Stimulated activated CD4-positive, alpha-beta T cell treated with anti-CD3 and anti-CD28 coated beads, TNF-alpha, amount 100 ng/mL, for 1 hour (primary cell): ENCODE data around the gene RING1.
A peak's percentile ranks its signal among the peaks of the same experiment; 100 is the strongest.
"Not testable (repeated sequence)": the region's sequence is repeated elsewhere in the genome, so short reads cannot be mapped to it uniquely, and the experiment has no call there.

Experiments used
- DNase-seq, 3 donors: peaks; one replicate each; pipeline ENCODE4 v3.0.0-alpha.2; 2020; ENCODE audit warnings: low read depth in 3 of 3, low spot score in 1 of 3

The RING1 gene

GRCh38 chr6:33205191-33206026 is 2.9 kb upstream of the RING1 start:
- peak in 1 of 3 donors; percentile 27 for DNase-seq

- no peak for DNase-seq
Observed at GRCh38 chr6:33206027-33206863, 2.1 kb upstream of the RING1 start.

- DNase-seq, result no peak
Observed at GRCh38 chr6:33206864-33207551, 1.3 kb upstream of the RING1 start.

GRCh38 chr6:33207552-33208090 is 679 bp upstream of the RING1 start:
- no peak for DNase-seq

GRCh38 chr6:33209856-33210255 is 1.6 kb downstream of the RING1 start:
- DNase-seq, result no peak

- DNase-seq, result no peak
Observed at GRCh38 chr6:33211136-33211535, 2.8 kb downstream of the RING1 start.

- no peak for DNase-seq
Observed at GRCh38 chr6:33211666-33212422, 3.5 kb downstream of the RING1 start.

- DNase-seq, result no peak
Observed at GRCh38 chr6:33212857-33213165, 4.5 kb downstream of the RING1 start.

- no peak for DNase-seq
Observed at GRCh38 chr6:33213166-33213988, 5.1 kb downstream of the RING1 start.

- DNase-seq, result no peak
Observed at GRCh38 chr6:33213989-33214335, 5.7 kb downstream of the RING1 start.

GRCh38 chr6:33215271-33216116 is 7.2 kb downstream of the RING1 start:
- DNase-seq, result no peak

- DNase-seq, result no peak
Observed at GRCh38 chr6:33216117-33216649, 7.9 kb downstream of the RING1 start.

- no peak for DNase-seq
Observed at GRCh38 chr6:33217246-33217645, 8.9 kb downstream of the RING1 start.

GRCh38 chr6:33217681-33218080 is 9.4 kb downstream of the RING1 start:
- DNase-seq, result no peak

- DNase-seq, result not testable (repeated sequence)
Observed at GRCh38 chr6:33226503-33227120, 18.3 kb downstream of the RING1 start.

- DNase-seq, result no peak
Observed at GRCh38 chr6:33235221-33235634, 26.9 kb downstream of the RING1 start.

- no peak for DNase-seq
Observed at GRCh38 chr6:33236328-33236727, 28.0 kb downstream of the RING1 start.

GRCh38 chr6:33236852-33237251 is 28.6 kb downstream of the RING1 start:
- no peak for DNase-seq
